GM10266 (cell line): ENCODE results near the gene MCM9.

Source experiments
- DNase-seq: peaks from one replicate; pipeline ENCODE4 v3.0.0; 2012; ENCODE audit errors: extremely low spot score
- TF ChIP-seq, protein P1 (sequence below): IDR thresholded peaks from 2 replicates; pipeline ENCODE4 v1.5.1; 2012; ENCODE audit warnings: mild to moderate bottlenecking, low read depth; ENCODE audit not compliant: control insufficient read depth, insufficient read depth; ENCODE audit errors: missing control alignments

Gene MCM9

DNA sequence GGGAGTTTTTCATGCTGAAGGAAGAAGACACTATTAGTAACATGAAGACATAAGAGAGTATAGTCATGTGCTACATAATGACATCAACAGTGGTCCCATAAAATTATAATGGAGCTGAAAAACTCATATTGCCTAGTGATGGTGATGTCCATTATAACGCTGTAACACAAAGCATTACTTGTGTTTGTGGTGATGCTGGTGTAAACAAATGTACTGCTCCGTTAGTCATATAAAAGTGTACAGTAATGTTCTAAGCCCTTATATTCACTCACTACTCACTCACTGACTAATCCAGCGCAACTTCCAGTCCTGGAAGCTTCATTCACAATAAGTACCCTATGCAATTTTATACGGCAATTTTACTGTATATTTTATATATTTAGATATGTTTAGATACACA is 67.8 kb downstream of the MCM9 start:
- no peak for DNase-seq
- TF ChIP-seq, protein P1, sequence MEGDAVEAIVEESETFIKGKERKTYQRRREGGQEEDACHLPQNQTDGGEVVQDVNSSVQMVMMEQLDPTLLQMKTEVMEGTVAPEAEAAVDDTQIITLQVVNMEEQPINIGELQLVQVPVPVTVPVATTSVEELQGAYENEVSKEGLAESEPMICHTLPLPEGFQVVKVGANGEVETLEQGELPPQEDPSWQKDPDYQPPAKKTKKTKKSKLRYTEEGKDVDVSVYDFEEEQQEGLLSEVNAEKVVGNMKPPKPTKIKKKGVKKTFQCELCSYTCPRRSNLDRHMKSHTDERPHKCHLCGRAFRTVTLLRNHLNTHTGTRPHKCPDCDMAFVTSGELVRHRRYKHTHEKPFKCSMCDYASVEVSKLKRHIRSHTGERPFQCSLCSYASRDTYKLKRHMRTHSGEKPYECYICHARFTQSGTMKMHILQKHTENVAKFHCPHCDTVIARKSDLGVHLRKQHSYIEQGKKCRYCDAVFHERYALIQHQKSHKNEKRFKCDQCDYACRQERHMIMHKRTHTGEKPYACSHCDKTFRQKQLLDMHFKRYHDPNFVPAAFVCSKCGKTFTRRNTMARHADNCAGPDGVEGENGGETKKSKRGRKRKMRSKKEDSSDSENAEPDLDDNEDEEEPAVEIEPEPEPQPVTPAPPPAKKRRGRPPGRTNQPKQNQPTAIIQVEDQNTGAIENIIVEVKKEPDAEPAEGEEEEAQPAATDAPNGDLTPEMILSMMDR = no peak

DNA sequence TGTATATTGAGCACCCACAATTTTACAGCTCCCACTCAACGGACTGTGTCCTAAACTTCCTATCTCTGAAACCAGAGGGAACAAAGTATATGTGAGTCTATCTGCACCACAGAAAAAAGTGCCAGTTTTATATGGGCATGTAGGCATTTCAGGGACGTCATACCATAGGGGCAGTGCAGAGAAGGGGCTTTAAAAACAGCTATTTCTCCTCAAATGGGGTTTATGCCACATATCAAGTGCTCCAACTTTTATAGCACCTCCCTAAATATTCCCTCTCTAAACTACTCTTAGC is 69.9 kb downstream of the MCM9 start:
- no peak for DNase-seq
- TF ChIP-seq, protein P1 = no peak

- no peak for DNase-seq
- TF ChIP-seq, protein P1 = no peak
Measured at GRCh38 chr6:118864341-118865099, 70.4 kb downstream of the MCM9 start.

- DNase-seq = no peak
- TF ChIP-seq, protein P1 = no peak
Measured at GRCh38 chr6:118862443-118862842, 72.5 kb downstream of the MCM9 start.

- no peak for DNase-seq
- TF ChIP-seq, protein P1 = no peak
Measured at GRCh38 chr6:118860880-118861279, 74.1 kb downstream of the MCM9 start.

DNA sequence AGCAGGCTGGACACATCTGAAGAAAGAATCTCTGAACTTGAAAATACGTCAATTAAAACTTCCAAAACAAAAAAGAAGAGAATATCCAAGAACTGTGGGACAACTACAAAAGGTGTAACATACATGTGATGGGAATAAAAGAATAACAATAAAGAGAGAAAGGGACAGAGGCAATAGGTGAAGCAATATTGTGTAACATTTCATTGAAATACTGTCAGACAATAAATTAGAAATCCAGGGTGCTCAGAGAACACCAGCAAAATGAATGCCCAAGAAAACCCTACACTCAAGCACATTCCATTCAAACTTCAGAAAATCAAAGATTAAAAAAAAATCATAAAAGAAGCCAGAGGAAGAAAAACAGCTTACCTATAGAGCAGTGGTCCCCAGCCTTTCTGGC is 74.6 kb downstream of the MCM9 start:
- TF ChIP-seq, protein P1 = no peak
- DNase-seq = no peak

- TF ChIP-seq, protein P1 = no peak
- no peak for DNase-seq
Measured at GRCh38 chr6:118859517-118860064, 75.4 kb downstream of the MCM9 start.
